Omental fat pad (tissue), 4 donors: ENCODE results near the gene MYOZ3. TPM values are rescaled to one million over a fixed set of nuclear protein-coding genes. Genes with fewer than 3 reads are reported as not detected.

ENCODE experiments used
- ATAC-seq: fragments of 150-250 bp; one replicate; pipeline ENCODE4 v1.9.1; 2016; ENCODE audit warnings: mild to moderate bottlenecking, moderate library complexity; ENCODE audit not compliant: low FRiP score
- DNase-seq: peaks from one replicate; pipeline ENCODE4 v3.0.0-alpha.2; 2019; ENCODE audit warnings: low spot score
- total RNA-seq, 4 donors: library from RNA; depleted of rRNA; stranded (reverse); fragments of >200 nt; gene quantifications; one replicate each; pipeline ENCODE4 v1.1.0, GENCODE V29; 2016
- TF ChIP-seq, protein P1 (sequence below), 3 donors: fragments of 450-650 bp; IDR thresholded peaks; one replicate each; pipeline ENCODE4 v1.5.1; 2016 to 2017; ENCODE audit warnings: antibody characterized with exemption in 3 of 3, mild to moderate bottlenecking in 3 of 3, moderate library complexity in 2 of 3

Gene MYOZ3
- total RNA-seq, 4 donors from 2014 or later = 0.28 to 1.7 (median 0.56) TPM; not detected in 1

DNA sequence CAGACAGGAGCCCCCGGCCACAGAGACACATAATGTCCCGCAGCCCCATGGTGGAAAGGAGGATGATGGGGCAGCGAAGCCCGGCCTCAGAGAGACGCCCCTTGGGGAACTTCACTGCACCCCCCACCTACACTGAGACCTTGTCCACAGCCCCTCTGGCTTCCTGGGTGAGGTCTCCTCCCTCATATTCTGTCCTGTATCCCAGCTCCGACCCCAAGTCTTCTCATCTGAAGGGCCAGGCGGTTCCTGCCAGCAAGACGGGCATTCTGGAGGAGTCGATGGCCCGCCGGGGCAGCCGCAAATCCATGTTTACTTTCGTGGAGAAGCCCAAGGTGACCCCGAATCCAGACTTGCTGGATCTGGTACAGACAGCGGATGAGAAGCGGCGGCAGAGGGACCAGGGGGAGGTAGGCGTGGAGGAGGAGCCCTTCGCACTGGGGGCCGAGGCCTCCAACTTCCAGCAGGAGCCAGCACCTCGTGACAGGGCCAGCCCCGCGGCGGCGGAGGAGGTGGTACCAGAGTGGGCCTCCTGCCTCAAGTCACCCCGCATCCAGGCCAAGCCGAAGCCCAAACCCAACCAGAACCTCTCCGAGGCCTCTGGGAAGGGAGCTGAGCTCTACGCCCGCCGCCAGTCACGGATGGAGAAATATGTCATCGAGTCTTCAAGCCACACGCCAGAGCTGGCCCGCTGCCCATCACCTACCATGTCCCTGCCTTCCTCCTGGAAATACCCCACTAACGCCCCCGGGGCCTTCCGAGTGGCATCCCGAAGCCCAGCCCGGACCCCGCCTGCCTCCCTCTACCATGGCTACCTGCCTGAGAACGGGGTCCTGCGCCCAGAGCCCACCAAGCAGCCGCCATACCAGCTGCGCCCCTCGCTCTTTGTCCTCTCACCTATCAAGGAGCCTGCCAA, 11.7 kb upstream of the MYOZ3 start:
- ATAC-seq (no peak), DNase-seq (no peak)
- TF ChIP-seq, protein P1, sequence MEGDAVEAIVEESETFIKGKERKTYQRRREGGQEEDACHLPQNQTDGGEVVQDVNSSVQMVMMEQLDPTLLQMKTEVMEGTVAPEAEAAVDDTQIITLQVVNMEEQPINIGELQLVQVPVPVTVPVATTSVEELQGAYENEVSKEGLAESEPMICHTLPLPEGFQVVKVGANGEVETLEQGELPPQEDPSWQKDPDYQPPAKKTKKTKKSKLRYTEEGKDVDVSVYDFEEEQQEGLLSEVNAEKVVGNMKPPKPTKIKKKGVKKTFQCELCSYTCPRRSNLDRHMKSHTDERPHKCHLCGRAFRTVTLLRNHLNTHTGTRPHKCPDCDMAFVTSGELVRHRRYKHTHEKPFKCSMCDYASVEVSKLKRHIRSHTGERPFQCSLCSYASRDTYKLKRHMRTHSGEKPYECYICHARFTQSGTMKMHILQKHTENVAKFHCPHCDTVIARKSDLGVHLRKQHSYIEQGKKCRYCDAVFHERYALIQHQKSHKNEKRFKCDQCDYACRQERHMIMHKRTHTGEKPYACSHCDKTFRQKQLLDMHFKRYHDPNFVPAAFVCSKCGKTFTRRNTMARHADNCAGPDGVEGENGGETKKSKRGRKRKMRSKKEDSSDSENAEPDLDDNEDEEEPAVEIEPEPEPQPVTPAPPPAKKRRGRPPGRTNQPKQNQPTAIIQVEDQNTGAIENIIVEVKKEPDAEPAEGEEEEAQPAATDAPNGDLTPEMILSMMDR (IDR thresholded peaks at IDR 0.05) = no peak

DNA sequence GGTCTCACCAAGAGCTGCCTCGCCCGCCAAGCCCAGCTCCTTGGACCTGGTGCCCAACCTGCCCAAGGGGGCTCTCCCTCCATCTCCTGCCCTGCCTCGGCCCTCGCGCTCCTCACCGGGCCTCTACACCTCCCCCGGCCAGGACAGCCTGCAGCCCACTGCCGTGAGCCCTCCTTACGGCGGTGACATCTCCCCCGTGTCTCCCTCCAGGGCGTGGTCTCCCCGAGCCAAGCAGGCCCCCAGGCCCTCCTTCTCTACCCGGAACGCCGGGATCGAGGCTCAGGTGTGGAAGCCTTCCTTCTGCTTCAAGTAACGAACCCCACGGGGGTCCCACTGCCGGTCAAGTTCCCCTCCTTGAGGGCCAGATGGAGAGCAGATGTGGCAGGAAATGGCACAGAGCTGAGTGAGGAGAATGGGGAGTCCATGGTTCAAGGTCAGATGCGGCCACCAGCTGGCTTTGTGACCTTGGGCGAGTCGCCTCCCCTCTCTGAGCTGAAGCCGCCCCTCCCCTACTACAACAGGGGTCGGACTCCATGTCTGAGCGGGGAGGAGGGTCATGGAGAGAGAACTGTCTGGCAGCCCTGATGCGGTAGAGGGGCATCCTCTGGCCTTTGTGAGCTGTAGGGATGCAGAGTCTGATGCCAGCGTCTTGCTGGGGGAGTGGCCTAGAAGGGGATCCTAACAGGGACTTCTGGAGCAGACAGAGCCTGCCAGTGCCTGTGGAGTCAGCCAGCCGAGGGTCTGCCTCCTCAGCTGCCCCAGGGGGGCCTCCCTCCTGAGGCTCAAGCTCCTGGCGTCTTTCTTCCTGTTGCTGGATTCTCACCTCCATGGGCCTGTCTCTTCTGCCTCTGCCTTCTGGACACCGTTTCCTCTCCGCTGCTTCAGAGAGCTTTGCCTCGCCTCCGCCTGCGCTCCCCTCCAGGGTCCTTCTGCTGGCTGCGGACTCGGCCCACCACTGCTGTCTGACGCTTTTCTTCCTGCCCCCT, 10.7 kb upstream of the MYOZ3 start:
- DNase-seq (no peak), ATAC-seq (no peak)
- TF ChIP-seq, protein P1 (IDR thresholded peaks at IDR 0.05) = no peak

DNA sequence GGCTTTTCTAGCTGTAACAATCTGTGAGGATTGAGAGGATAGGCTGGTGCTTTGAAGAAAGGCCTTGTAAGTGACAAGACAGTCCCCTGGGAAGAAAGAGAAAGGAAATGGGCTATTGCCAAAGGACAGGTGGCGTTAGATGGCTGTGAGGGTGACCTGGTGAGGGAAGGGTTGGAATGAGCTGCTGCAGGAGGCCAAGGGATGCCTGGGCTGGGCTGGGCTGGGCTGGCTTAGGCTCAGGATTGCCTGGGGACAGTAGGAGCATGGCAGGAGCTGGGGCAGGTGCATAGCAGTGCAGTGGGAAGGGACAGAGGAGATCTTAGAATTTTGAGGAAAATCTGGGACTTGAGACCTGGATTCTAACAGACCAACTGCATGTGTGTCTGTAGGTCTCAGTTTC, 9.7 kb upstream of the MYOZ3 start:
- DNase-seq = no peak

DNA sequence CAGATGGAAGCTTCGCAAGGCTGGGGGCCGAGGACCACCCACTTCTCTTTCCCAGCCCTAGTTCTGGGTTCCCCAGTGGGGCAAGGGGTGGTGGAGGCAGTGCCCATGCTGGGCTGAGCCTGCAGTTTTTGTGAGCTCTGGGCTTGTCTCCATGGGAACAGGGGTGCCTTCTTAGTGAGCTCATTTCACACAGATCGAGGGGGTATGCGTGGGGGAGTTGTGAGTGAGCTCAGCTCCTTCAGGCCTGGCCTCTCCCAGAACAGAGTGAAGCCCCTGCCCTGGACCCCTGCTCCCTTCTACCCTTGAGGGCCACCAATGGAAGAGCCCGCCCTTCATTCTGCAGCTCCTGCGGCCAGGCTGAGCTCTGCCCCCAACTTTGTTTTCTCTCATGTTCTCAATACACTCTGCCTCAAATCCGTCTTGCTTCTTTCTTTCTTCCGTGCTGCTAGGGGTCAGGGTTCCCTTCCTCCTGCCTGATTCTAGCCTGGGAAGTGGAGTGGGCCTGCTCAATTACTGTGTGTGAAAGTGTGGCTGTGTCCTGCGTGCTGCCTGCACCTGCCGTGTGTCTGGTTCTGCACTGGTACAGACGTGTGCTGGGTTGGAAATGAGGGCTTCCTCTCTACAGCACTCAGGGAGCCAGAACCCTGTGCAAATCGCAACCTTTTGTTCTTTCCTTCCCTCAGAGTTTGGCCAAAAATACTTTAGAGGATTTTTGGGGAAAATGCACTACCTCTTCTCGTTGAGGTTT, 9.0 kb upstream of the MYOZ3 start:
- no peak for DNase-seq
- TF ChIP-seq, protein P1 (IDR thresholded peaks at IDR 0.05) = no peak
- no peak for ATAC-seq

More for the DNA sequence above, 9.7 kb upstream of the MYOZ3 start:
- TF ChIP-seq, protein P1 (IDR thresholded peaks at IDR 0.05) = no peak
- no peak for ATAC-seq

DNA sequence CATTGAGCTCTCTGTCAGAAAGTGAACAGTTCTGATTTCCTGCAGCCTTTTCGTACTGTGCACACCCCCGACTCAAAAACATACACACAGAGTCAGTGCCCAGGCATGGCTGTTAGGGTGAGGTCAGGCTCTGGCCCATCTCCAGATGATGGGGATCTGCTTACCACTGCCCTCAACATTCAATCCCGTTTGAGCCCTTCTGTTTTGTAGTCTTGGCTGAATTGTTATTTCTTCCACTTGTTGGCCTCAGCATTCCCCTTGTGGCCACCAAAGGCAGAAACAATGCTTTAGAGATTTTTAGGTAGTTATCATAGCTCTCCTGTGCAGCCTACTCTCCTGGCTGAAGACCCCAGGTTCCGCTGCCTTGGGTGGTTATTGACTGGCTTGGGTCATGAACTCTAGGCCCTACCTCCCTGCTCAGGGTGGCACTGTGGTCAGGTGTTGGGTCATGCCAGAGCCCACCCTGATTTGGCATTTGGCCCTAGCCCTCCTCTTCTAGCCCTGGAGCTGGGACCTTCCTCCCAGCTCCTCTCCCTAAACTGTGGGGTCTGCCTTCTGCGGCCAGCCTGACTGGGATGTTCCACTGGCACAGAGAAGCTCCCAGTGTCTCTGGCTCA, 7.8 kb upstream of the MYOZ3 start:
- ATAC-seq (no peak), DNase-seq (no peak)
- TF ChIP-seq, protein P1 (IDR thresholded peaks at IDR 0.05) = no peak
